ENCODE data around the gene PMS1.
A peak's percentile ranks its signal among the peaks of the same experiment; 100 is the strongest.
"Not testable (repeated sequence)": the region's sequence is repeated elsewhere in the genome, so short reads cannot be mapped to it uniquely, and the experiment has no call there.

PMS1 gene

GRCh38 chr2:189818249-189819038 lies 34.2 kb downstream of the PMS1 start:
- DNase-seq (ENCODE audit: low spot score) = no peak

GRCh38 chr2:189819297-189819704 lies 35.1 kb downstream of the PMS1 start:
- DNase-seq (ENCODE audit: low spot score) = no peak

- no peak for DNase-seq (ENCODE audit: low spot score)
These were observed 37.9 kb downstream of the PMS1 start for GRCh38 chr2:189821953-189822748.

- no peak for DNase-seq (ENCODE audit: low spot score)
These were observed 40.6 kb downstream of the PMS1 start for GRCh38 chr2:189824694-189825396.

- no peak for DNase-seq (ENCODE audit: low spot score)
These were observed 41.8 kb downstream of the PMS1 start for GRCh38 chr2:189826039-189826438.

GRCh38 chr2:189829102-189829833 lies 45.0 kb downstream of the PMS1 start:
- no peak for DNase-seq (ENCODE audit: low spot score)

- no peak for DNase-seq (ENCODE audit: low spot score)
These were observed 46.3 kb downstream of the PMS1 start for GRCh38 chr2:189830510-189830909.

GRCh38 chr2:189834059-189834458 lies 49.8 kb downstream of the PMS1 start:
- no peak for DNase-seq (ENCODE audit: low spot score)

- DNase-seq (ENCODE audit: low spot score) = not testable (repeated sequence)
These were observed 50.4 kb downstream of the PMS1 start for GRCh38 chr2:189834642-189835041.

GRCh38 chr2:189835855-189836558 lies 51.8 kb downstream of the PMS1 start:
- DNase-seq (ENCODE audit: low spot score) = no peak

GRCh38 chr2:189836644-189837043 lies 52.4 kb downstream of the PMS1 start:
- DNase-seq (ENCODE audit: low spot score) = no peak

- no peak for DNase-seq (ENCODE audit: low spot score)
These were observed 53.1 kb downstream of the PMS1 start for GRCh38 chr2:189837326-189837725.

GRCh38 chr2:189841019-189841418 lies 56.8 kb downstream of the PMS1 start:
- DNase-seq (ENCODE audit: low spot score) = no peak

- no peak for DNase-seq (ENCODE audit: low spot score)
These were observed 64.0 kb downstream of the PMS1 start for GRCh38 chr2:189848276-189848675.

GRCh38 chr2:189849550-189849949 lies 65.3 kb downstream of the PMS1 start:
- peak; percentile 16 for DNase-seq (ENCODE audit: low spot score)

GRCh38 chr2:189851174-189851826 lies 67.0 kb downstream of the PMS1 start:
- DNase-seq (ENCODE audit: low spot score) = no peak

GRCh38 chr2:189854187-189854586 lies 69.9 kb downstream of the PMS1 start:
- DNase-seq (ENCODE audit: low spot score) = no peak

- no peak for DNase-seq (ENCODE audit: low spot score)
These were observed 70.7 kb downstream of the PMS1 start for GRCh38 chr2:189854940-189855339.

GRCh38 chr2:189858291-189858690 lies 74.0 kb downstream of the PMS1 start:
- no peak for DNase-seq (ENCODE audit: low spot score)

GRCh38 chr2:189860161-189860560 lies 75.9 kb downstream of the PMS1 start:
- DNase-seq (ENCODE audit: low spot score) = no peak

- DNase-seq (ENCODE audit: low spot score) = no peak
These were observed 78.5 kb downstream of the PMS1 start for GRCh38 chr2:189862751-189863150.

Measured in globus pallidus (tissue), 1 donor.